NK-92 (cell line): ENCODE measurements around the gene ILF3.

Experiments used
- DNase-seq: peaks from one replicate; lab custom pipeline; 2025; ENCODE audit not compliant: unreplicated experiment; lab: John Stamatoyannopoulos, UW

Gene ILF3

GRCh38 chr19:10653732-10654609 is at the start of gene ILF3:
TSS of gene ILF3 (plus strand) at chr19:10654346. CDS start at chr19:10670606, 16,260 bp downstream.
- peak; percentile 96 for DNase-seq

DNA sequence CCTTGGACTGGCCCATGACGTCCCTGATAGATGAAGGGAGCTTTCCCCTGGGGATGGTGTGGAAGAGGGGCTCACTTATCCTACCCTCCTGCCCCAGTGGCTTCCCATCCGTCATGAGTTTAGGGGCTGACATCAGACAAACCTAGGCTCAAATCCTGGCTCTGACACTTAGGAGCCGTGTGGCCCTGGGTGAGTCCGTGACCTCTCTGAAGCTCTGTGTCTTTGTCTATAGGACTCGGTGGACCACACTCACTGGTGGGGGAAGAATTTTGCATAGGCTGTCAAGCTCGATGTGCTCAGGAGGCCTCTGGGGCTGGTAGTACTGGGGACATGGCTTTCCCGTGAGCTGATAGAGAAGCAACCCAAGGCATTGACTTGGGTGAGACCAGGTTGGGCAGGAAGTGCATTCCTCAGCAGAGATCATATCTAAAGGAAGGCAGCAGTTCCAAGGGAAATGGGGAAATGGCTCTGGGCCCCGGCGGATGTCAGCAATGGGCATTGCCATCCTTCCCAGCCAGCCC is 49.6 kb upstream of the ILF3 start:
- DNase-seq, result no peak

DNA sequence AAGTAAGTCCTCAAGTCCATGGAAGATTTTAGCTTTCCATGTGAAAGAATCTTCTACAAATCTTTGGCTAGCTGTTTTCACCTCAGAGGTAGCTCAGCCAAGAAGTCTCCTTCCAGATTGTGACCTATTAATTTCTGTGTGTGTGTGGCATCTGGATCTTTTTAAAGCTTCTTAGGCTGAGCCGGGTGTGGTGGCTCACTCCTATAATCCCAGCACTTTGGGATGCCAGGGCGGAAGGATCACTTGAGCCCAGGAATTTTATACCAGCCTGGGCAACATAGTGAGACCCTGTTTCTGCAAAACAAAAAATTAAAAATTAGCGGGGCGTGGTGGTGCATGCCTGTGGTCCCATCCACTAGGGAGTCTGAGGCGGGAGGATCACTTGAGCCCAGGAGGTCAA is 42.2 kb upstream of the ILF3 start:
- DNase-seq, result no peak

DNA sequence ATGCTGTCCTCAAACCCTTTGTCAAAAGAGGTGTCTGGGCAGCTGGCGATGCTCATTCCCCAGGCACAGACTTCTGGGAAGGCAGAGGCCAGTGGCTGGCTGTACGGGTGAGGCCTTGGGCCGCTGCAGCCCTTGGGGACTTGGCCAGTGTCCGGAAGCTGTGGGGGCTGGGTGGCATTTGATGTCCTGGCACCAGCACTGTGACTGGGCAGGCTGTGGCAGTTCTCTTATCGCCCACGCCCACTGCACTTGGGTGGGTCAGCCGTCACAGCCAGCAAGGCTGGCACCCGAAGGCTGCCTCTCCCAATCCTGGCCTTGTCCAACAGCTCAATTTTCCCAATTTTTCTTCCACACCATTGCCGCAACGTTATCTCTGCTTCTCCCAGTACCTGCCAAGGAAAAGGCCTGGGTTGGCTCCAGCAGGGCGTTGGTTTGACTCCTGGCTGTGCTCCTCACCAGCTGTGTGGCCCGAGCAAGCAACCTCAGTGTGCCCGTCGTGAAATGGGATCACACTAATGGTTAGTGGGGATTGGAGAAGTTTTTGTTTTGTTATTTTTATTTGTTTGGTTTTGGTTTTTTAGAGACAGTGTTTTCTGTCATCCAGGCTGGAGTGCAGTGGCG is 41.5 kb upstream of the ILF3 start:
- no peak for DNase-seq

DNA sequence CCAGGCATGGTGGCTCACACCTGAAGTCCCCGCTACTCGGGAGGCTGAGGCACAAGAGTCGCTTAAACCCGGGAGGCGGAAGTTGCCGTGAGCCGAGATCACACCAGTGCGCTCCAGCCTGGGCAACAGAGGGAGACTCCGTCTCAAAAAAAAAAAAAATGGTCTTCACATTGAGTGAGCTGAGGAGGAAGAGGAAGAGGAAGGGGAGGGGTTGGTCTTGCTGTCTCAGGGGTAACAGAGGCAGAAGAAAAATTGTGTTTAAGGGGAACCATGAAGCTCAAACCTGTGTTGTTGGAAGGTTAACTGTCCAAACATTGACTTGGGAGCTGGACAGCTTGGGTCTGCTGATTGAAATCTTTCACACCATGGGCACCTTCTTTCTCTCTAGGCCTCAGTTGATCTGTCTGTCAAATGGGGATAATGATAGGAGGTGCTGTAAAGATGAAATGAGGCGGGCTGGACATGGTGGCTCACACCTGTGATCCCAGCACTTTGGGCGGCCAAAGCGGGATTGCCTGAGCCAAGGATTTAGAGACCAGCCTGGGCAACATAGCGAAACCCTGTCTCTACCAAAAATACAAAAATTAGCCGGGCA is 38.6 kb upstream of the ILF3 start:
- no peak for DNase-seq

GRCh38 chr19:10617409-10618121 is 36.6 kb upstream of the ILF3 start:
- DNase-seq, result no peak

DNA sequence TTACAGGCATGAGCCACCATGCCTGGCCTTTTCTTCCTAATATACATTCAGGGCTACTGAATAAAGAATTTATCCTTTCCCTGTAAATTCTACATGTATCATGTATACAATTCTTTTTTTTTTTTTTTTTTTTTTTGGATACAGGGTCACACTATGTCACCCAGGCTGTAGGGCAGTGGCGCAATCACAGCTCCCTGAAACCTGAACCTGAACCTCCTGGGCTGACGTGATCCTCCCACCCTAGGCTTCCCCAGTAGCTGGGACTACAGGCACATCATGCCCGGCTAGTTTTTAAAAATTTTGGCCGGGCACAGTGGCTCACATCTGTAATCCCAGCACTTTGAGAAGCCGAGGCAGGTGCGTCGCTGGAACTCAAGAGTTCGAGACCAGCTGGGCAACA is 35.3 kb upstream of the ILF3 start:
- no peak for DNase-seq

DNA sequence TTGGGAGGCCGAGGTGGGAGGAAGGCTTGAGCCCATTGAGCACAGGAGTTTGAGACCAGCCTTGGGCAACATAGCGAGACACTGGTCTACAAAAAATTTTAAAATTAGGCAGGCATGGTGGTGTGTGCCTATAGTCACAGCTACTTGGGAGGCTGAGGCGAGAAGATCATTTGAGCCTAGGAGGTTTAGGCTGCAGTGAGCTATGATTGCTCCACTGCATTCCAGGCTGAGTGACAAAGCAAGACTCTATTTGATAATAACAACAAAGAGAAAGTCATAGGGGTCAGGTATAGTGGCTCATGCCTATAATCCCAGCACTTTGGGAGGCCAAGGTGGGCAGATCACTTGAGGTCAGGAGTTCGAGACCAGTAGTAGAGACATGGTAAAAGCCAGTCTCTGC is 33.4 kb upstream of the ILF3 start:
- no peak for DNase-seq

- DNase-seq, result no peak
These were observed 32.2 kb upstream of the ILF3 start for GRCh38 chr19:10621966-10622365.

GRCh38 chr19:10624585-10624984 is 29.6 kb upstream of the ILF3 start:
- DNase-seq, result no peak

DNA sequence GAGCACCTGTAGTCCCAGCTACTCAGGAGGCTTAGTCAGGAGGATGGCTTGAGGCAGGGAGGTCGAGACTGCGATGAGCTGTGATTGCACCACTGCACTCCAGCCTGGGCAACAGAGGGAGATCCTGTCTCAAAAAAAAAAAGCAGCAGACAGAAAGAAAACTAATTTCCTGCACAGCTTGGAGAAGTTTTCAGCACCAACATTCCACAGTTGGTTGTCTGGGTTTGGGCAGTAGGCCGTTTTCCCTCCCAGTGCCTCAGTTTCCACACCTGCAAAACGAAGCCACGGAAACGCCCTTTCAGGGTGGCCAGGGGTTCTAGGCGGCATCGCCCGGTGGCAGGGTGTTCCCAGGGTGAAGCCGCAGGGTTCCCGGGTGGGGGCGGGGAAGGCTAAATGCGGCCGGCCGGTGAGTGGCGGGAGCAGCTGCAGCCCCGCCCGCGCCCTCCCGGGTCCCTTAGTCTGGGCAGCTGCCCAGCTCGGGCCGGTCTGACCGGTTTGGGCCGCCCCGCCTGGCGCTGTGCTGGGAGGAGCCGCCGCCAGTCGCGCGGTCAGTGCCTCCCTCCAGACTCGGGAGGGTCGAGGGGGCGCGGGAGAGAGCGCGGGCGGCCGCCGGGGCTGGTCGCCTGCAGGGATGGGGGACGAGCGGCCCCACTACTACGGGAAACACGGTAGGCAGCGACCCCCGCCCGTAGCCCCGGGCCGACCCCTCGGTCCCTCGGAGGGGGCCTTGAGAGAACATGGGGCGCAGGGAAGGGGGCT is 29.0 kb upstream of the ILF3 start, which contains the start of gene SLC44A2:
Gene SLC44A2 (plus strand): TSS at position 551 of the 759 bp plus-strand sequence. CDS start 81 bp downstream, at position 632.
- no peak for DNase-seq

DNA sequence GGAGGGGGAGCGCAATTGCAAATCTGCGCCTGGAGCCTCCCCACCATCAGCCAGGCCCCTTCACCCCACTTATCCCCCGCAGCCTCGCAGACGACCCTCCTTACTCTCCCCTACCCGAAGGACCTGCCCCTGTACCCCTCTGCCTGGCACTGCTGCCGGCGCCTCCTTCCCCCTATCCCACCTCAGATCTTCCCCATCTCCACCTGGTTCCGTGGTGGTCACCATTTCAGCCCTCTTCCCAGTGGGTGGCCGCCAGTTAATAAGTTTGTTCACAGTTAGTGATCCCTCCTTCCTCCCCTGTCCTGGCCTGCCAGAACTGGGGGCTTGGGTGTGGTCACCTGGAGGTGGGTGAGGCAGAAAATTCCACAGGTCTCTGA is 28.4 kb upstream of the ILF3 start:
- no peak for DNase-seq

- DNase-seq, result no peak
These were observed 22.3 kb upstream of the ILF3 start for GRCh38 chr19:10631874-10632273.

GRCh38 chr19:10634430-10634829 is 19.7 kb upstream of the ILF3 start:
- DNase-seq, result no peak

DNA sequence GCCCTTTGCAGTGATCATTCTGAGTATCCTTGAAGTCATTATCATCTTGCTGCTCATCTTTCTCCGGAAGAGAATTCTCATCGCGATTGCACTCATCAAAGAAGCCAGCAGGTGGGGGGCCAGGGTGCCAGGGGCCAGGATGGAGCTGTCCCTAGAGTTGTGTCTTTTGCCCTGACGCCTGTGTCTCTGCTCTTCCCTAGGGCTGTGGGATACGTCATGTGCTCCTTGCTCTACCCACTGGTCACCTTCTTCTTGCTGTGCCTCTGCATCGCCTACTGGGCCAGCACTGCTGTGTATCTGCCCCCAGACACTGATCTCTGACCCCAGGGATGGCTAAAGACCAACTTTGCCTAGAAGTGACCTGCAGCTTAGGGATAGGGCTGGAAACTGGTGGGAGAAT is 19.2 kb upstream of the ILF3 start:
- DNase-seq, result no peak

DNA sequence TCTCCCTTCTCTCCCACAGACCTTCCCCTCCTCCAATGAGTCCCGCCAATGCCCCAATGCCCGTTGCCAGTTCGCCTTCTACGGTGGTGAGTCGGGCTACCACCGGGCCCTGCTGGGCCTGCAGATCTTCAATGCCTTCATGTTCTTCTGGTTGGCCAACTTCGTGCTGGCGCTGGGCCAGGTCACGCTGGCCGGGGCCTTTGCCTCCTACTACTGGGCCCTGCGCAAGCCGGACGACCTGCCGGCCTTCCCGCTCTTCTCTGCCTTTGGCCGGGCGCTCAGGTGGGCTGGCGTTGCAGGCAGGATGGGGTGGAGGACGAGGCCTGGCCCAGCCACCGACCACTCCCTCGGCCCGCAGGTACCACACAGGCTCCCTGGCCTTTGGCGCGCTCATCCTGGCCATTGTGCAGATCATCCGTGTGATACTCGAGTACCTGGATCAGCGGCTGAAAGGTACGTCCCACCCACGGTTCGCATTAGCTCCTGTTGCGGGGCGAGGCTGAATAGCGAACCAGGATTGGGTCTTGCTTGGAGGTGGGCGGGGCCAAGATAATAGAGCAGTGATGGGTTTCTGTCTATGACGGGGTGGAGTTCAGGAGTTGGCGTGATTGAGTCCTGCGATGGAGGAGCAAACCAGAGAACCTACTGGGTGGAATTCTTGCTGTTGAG is 17.7 kb upstream of the ILF3 start:
- DNase-seq, result no peak

DNA sequence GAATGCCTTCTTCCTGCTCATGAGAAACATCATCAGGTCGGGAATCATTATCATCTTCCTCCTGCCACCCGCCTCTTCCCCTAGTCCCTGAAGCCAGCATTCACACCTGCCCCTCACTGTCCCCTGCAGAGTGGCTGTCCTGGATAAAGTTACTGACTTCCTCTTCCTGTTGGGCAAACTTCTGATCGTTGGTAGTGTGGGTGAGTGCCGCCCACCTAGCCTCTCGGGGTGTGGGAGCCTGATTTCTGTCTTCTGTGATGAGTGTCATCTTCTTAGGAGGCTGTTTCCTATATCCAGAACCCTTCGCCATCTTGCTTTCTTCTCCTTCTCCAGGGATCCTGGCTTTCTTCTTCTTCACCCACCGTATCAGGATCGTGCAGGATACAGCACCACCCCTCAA is 16.3 kb upstream of the ILF3 start:
- no peak for DNase-seq

GRCh38 chr19:10639836-10640235 is 14.3 kb upstream of the ILF3 start:
- no peak for DNase-seq

GRCh38 chr19:10640361-10640760 is 13.8 kb upstream of the ILF3 start:
- DNase-seq, result no peak

GRCh38 chr19:10641248-10641647 is 12.9 kb upstream of the ILF3 start:
- no peak for DNase-seq
